Neural progenitor cell (in vitro differentiated cells): ENCODE results near the gene AMN.

Experiments used
- CTCF ChIP-seq: fragments of 200-600 bp; sonication (generic); IDR thresholded peaks from 2 replicates; pipeline ENCODE4 v1.5.1; 2017; ENCODE audit warnings: antibody characterized with exemption, mild to moderate bottlenecking
- EZH2 ChIP-seq: fragments of 200-600 bp; sonication (generic); IDR thresholded peaks from 2 replicates; pipeline ENCODE4 v1.6.1; 2017; ENCODE audit warnings: antibody characterized with exemption, mild to moderate bottlenecking, moderate library complexity
- EZH2phosphoT487 ChIP-seq: fragments of 200-600 bp; sonication (generic); IDR thresholded peaks from 2 replicates; pipeline ENCODE4 v1.6.1; 2017; ENCODE audit warnings: antibody characterized with exemption

GRCh38 chr14:102951034-102951433 is 28.6 kb downstream of the AMN start:
- no peak for TF ChIP-seq EZH2phosphoT487
- no peak for TF ChIP-seq CTCF
- no peak for TF ChIP-seq EZH2
